Neural cell (in vitro differentiated cells): ENCODE results near the gene TNS4. TPM values are rescaled to one million over a fixed set of nuclear protein-coding genes. Genes with fewer than 3 reads are reported as not detected.

Experiments
- H2AFZ ChIP-seq: fragments of 200-600, 300-800 bp; sonication (generic), shearing (Covaris generic); 2 replicates; pipeline ENCODE4 v1.6.0; 2014; ENCODE audit warnings: low read depth, mild to moderate bottlenecking, antibody characterized with exemption, low read length, moderate library complexity
- H3F3A ChIP-seq: fragments of 200-600 bp; shearing (Covaris generic); 2 replicates; pipeline ENCODE4 v1.6.1; 2016; ENCODE audit warnings: mild to moderate bottlenecking, moderate library complexity, mixed read lengths, antibody characterized with exemption, low read length; ENCODE audit not compliant: insufficient read depth, poor library complexity, severe bottlenecking
- H3K27ac ChIP-seq: fragments of 200-600, 300-800 bp; sonication (generic), shearing (Covaris generic); 2 replicates; pipeline ENCODE4 v1.5.1; 2014; ENCODE audit warnings: mild to moderate bottlenecking, low read length, moderate library complexity
- H3K27me3 ChIP-seq: fragments of 300-800, 200-600 bp; sonication (generic), shearing (Covaris generic); 2 replicates; pipeline ENCODE4 v1.6.0; 2014; ENCODE audit warnings: mild to moderate bottlenecking, low read depth, low read length, moderate library complexity; ENCODE audit not compliant: insufficient read depth
- H3K36me3 ChIP-seq: fragments of 300-800, 200-600 bp; sonication (generic), shearing (Covaris generic); 2 replicates; pipeline ENCODE4 v1.5.1; 2014; ENCODE audit warnings: mild to moderate bottlenecking, antibody characterized with exemption, low read length, moderate library complexity; ENCODE audit not compliant: insufficient read depth
- H3K4me2 ChIP-seq: fragments of 300-800, 200-600 bp; sonication (generic), shearing (Covaris generic); 2 replicates; pipeline ENCODE4 v1.6.0; 2014; ENCODE audit warnings: mild to moderate bottlenecking, low read length
- H3K4me3 ChIP-seq: fragments of 300-800, 200-600 bp; sonication (generic), shearing (Covaris generic); 2 replicates; pipeline ENCODE4 v1.5.1; 2014; ENCODE audit warnings: mild to moderate bottlenecking, low read length, moderate library complexity
- H3K79me2 ChIP-seq: fragments of 200-600 bp; shearing (Covaris generic); replicated peaks from 2 replicates; pipeline ENCODE4 v1.6.0; 2014; ENCODE audit warnings: mild to moderate bottlenecking, low read length, moderate library complexity; ENCODE audit not compliant: insufficient read depth
- H3K9ac ChIP-seq: fragments of 300-800, 200-600 bp; sonication (generic), shearing (Covaris generic); 2 replicates; pipeline ENCODE4 v1.6.1; 2016; ENCODE audit warnings: mild to moderate bottlenecking, low read length, mixed read lengths
- H3K9me2 ChIP-seq: fragments of 200-600 bp; shearing (Covaris generic); 2 replicates; pipeline ENCODE4 v1.6.1; 2016; ENCODE audit warnings: mild to moderate bottlenecking, low read length, mixed read lengths; ENCODE audit not compliant: insufficient read depth
- H3K9me3 ChIP-seq: fragments of 200-600, 300-800 bp; sonication (generic), shearing (Covaris generic); 2 replicates; pipeline ENCODE4 v1.6.1; 2016; ENCODE audit warnings: mild to moderate bottlenecking, mixed run types, low read length, moderate library complexity, mixed read lengths
- H4K20me1 ChIP-seq: fragments of 200-600 bp; shearing (Covaris generic); 2 replicates; pipeline ENCODE4 v1.6.1; 2016; ENCODE audit warnings: mild to moderate bottlenecking, mixed run types; ENCODE audit not compliant: insufficient read depth
- CTCF ChIP-seq: fragments of 450-650 bp; IDR thresholded peaks from 2 replicates; pipeline ENCODE4 v1.5.1; 2014; ENCODE audit warnings: antibody characterized with exemption, mild to moderate bottlenecking, moderate library complexity; ENCODE audit not compliant: poor library complexity, severe bottlenecking
- EP300 ChIP-seq: fragments of 450-650 bp; conservative IDR thresholded peaks from 2 replicates; pipeline ENCODE4 v1.6.1; 2014; ENCODE audit warnings: antibody characterized with exemption, mild to moderate bottlenecking, moderate library complexity; ENCODE audit not compliant: poor library complexity, severe bottlenecking
- EZH2 ChIP-seq: fragments of 200-600, 300-800 bp; shearing (Covaris generic), sonication (generic); IDR thresholded peaks from 2 replicates; pipeline ENCODE4 v1.6.1; 2014; ENCODE audit warnings: antibody characterized with exemption, low read length, borderline replicate concordance, mild to moderate bottlenecking; ENCODE audit not compliant: insufficient read depth, poor library complexity, severe bottlenecking
- MXI1 ChIP-seq: fragments of 450-650 bp; conservative IDR thresholded peaks from 2 replicates; pipeline ENCODE4 v1.6.1; 2014; ENCODE audit warnings: antibody characterized with exemption, mild to moderate bottlenecking; ENCODE audit not compliant: poor library complexity, severe bottlenecking
- POLR2AphosphoS5 ChIP-seq: IDR thresholded peaks from 2 replicates; pipeline ENCODE4 v1.6.1; 2012
- RAD21 ChIP-seq: fragments of 450-650 bp; conservative IDR thresholded peaks from 2 replicates; pipeline ENCODE4 v1.6.1; 2014; ENCODE audit warnings: antibody characterized with exemption, mild to moderate bottlenecking, moderate library complexity
- REST ChIP-seq: IDR thresholded peaks from 2 replicates; pipeline ENCODE4 v1.6.1; 2012; ENCODE audit warnings: borderline replicate concordance
- SMC3 ChIP-seq: fragments of 450-650 bp; conservative IDR thresholded peaks from 2 replicates; pipeline ENCODE4 v1.6.1; 2014; ENCODE audit warnings: antibody characterized with exemption, mild to moderate bottlenecking, moderate library complexity; ENCODE audit not compliant: poor library complexity
- TAF1 ChIP-seq: IDR thresholded peaks from 2 replicates; pipeline ENCODE4 v1.6.1; 2012; ENCODE audit warnings: low read depth
- polyA plus RNA-seq: library from polyadenylated mRNA; depleted of rRNA; stranded (reverse); fragments of >200 nt; gene quantifications from 2 replicates; pipeline ENCODE4 v1.2.3, GENCODE V29; 2014

The TNS4 gene
- polyA plus RNA-seq, 1 donor from 2014 or later = not detected

- Histone ChIP-seq H3K9ac (no peak overlapping the region), H3K79me2 (no peaks in the 10 kb centered on the region), H3K27ac (no peak overlapping the region)
These were observed 38.3 kb downstream of the TNS4 start for GRCh38 chr17:40463122-40463550.

DNA sequence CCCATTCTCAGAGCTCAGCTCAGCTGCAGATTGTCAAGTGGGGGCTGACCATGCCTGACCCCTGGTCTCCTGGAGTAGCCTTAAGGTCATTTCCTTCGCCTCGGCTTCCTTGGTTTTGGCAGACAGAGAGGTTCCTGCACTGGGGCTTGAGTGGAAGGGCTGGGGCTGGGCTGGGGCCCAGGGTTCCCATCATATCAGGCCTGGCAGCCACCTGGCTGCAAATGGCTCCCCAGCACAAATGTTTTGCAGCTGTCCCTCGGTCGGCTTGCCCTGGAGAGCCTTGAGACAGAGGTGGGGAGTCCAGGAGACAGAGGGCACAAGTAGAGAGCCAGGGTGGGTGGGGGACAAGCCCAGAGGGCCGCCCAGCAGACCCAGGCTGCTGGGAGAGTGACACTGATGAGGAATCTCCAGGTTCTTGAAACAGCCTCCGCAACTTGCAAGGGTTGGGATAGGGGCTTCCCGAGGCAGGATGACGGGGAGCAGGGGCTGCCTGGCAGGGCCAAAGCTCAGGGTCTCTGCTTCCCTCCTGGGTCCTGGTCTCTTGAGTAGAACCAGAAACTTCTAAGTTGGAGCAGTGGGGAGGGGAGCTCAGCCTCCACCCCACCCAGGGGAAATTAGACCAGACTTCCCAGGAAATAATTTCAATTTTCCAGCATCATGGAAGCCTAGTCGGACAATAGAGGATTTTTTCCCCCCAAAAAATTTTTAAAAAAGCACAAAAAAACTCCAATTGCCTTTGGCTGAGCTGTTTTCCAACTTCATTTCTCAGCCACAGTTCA is 38.9 kb downstream of the TNS4 start:
- Histone ChIP-seq H3K9ac (no peak overlapping the region), H3K4me3 (no peak overlapping the region), H3K27ac (no peak overlapping the region), H3K4me2 (no peak overlapping the region), H3K27me3 (no peaks in the 10 kb centered on the region), H3F3A (no peaks in the 10 kb centered on the region), H3K79me2 (no peaks in the 10 kb centered on the region), H3K9me2 (no peaks in the 10 kb centered on the region), H3K9me3 (no peaks in the 10 kb centered on the region), H3K36me3 (no peaks in the 10 kb centered on the region), H2AFZ (no peak overlapping the region), H4K20me1 (no peaks in the 10 kb centered on the region)
- no peak for TF ChIP-seq REST
- no peak for TF ChIP-seq EZH2
- no peak for TF ChIP-seq SMC3
- TF ChIP-seq MXI1 = no peak
- TF ChIP-seq TAF1 = no peak

More at GRCh38 chr17:40463122-40463550, 38.3 kb downstream of the TNS4 start:
- Histone ChIP-seq H3K4me3 (no peak overlapping the region), H3F3A (no peaks in the 10 kb centered on the region), H3K9me3 (no peaks in the 10 kb centered on the region), H3K9me2 (no peaks in the 10 kb centered on the region), H3K27me3 (no peaks in the 10 kb centered on the region), H4K20me1 (no peaks in the 10 kb centered on the region), H2AFZ (no peak overlapping the region), H3K36me3 (no peaks in the 10 kb centered on the region), H3K4me2 (no peak overlapping the region)
- no peak for TF ChIP-seq SMC3
- no peak for TF ChIP-seq RAD21
- TF ChIP-seq REST = no peak
- no peak for TF ChIP-seq CTCF
- TF ChIP-seq TAF1 = no peak
- TF ChIP-seq EP300 = no peak
- no peak for TF ChIP-seq MXI1
- no peak for TF ChIP-seq EZH2
- TF ChIP-seq POLR2AphosphoS5 = no peak
